Breast epithelium (tissue), 3 donors: Measurements from ENCODE around the gene ATAT1.

ENCODE experiments used
- CTCF ChIP-seq, 3 donors: fragments of 450-650 bp; IDR thresholded peaks; one replicate each; pipeline ENCODE4 v1.5.1; 2016 to 2017; ENCODE audit warnings: antibody characterized with exemption in 3 of 3, mild to moderate bottlenecking in 3 of 3, moderate library complexity in 3 of 3
- POLR2A ChIP-seq: fragments of 450-650 bp; IDR thresholded peaks from one replicate; pipeline ENCODE4 v1.6.1; 2016; ENCODE audit warnings: antibody characterized with exemption, mild to moderate bottlenecking, moderate library complexity
- POLR2AphosphoS5 ChIP-seq, 3 donors: sonication (generic); formaldehyde crosslinking; IDR thresholded peaks; one replicate each; pipeline ENCODE4 v1.6.1; 2017; ENCODE audit warnings: antibody characterized with exemption in 3 of 3

GRCh38 chr6:30646450-30647241 lies 20.0 kb downstream of the ATAT1 start, which contains the start of gene C6orf136:
- no peak for TF ChIP-seq CTCF (IDR thresholded peaks at IDR 0.05)
- no peak for TF ChIP-seq POLR2AphosphoS5 (IDR thresholded peaks at IDR 0.05)
- no peak for TF ChIP-seq POLR2A
